MM.1S (cell line): ENCODE measurements around the gene RND3.

Experiments used
- DNase-seq: peaks from one replicate; pipeline ENCODE4 v3.0.0-alpha.2; 2015
- H2AFZ ChIP-seq: fragments of 300-600 bp; sonication (generic); 2 replicates; pipeline ENCODE4 v1.6.0; 2016; ENCODE audit warnings: antibody characterized with exemption, low read length
- H3F3A ChIP-seq: fragments of 300-600 bp; sonication (generic); 2 replicates; pipeline ENCODE4 v1.6.1; 2016; ENCODE audit warnings: mild to moderate bottlenecking, antibody characterized with exemption, low read length, moderate library complexity, mixed read lengths; ENCODE audit not compliant: insufficient read depth
- H3K27ac ChIP-seq: fragments of 300-600 bp; sonication (generic); 2 replicates; pipeline ENCODE4 v1.5.1; 2016; ENCODE audit warnings: mild to moderate bottlenecking, low read length
- H3K27me3 ChIP-seq: fragments of 300-600 bp; sonication (generic); replicated peaks from 2 replicates; pipeline ENCODE4 v1.6.0; 2016; ENCODE audit warnings: low read length; ENCODE audit not compliant: insufficient read depth
- H3K36me3 ChIP-seq: fragments of 300-600 bp; sonication (generic); replicated peaks from 2 replicates; pipeline ENCODE4 v1.6.1; 2016; ENCODE audit warnings: mild to moderate bottlenecking, low read length, mixed read lengths; ENCODE audit not compliant: insufficient read depth
- H3K4me1 ChIP-seq: fragments of 300-600 bp; sonication (generic); 2 replicates; pipeline ENCODE4 v1.6.1; 2016; ENCODE audit warnings: low read length, mixed read lengths
- H3K4me2 ChIP-seq: fragments of 300-600 bp; sonication (generic); 2 replicates; pipeline ENCODE4 v1.6.0; 2016; ENCODE audit warnings: low read depth, low read length
- H3K4me3 ChIP-seq: fragments of 300-600 bp; sonication (generic); 2 replicates; pipeline ENCODE4 v1.5.1; 2016; ENCODE audit warnings: low read length, mixed read lengths
- H3K79me2 ChIP-seq: fragments of 300-600 bp; sonication (generic); 2 replicates; pipeline ENCODE4 v1.6.1; 2016; ENCODE audit warnings: mixed run types, low read length, mixed read lengths
- H3K9ac ChIP-seq: fragments of 300-600 bp; sonication (generic); 2 replicates; pipeline ENCODE4 v1.6.1; 2016; ENCODE audit warnings: low read length, mixed read lengths
- H3K9me2 ChIP-seq: fragments of 300-600 bp; sonication (generic); replicated peaks from 2 replicates; pipeline ENCODE4 v1.6.1; 2016; ENCODE audit warnings: mild to moderate bottlenecking, low read length, mixed read lengths; ENCODE audit not compliant: insufficient read depth
- H3K9me3 ChIP-seq: fragments of 300-600 bp; sonication (generic); replicated peaks from 2 replicates; pipeline ENCODE4 v1.6.1; 2016; ENCODE audit warnings: mild to moderate bottlenecking, low read length, mixed read lengths; ENCODE audit not compliant: insufficient read depth
- H4K20me1 ChIP-seq: fragments of 300-600 bp; sonication (generic); 2 replicates; pipeline ENCODE4 v1.6.1; 2016; ENCODE audit warnings: mild to moderate bottlenecking, low read length, moderate library complexity, mixed read lengths; ENCODE audit not compliant: insufficient read depth
- CTCF ChIP-seq: fragments of 300-600 bp; sonication (generic); IDR thresholded peaks from 2 replicates; pipeline ENCODE4 v1.5.1; 2016; ENCODE audit warnings: antibody characterized with exemption, low read length, mixed read lengths
- EZH2 ChIP-seq: fragments of 300-600 bp; sonication (generic); optimal IDR thresholded peaks from 2 replicates; pipeline ENCODE3; 2017; ENCODE audit warnings: low read depth, mild to moderate bottlenecking, antibody characterized with exemption, low read length, mixed read lengths
- EZH2phosphoT487 ChIP-seq: fragments of 300-600 bp; sonication (generic); IDR thresholded peaks from 2 replicates; pipeline ENCODE4 v1.6.1; 2018; ENCODE audit warnings: antibody characterized with exemption, low read length

Gene RND3

GRCh38 chr2:150522269-150522668, 34.8 kb upstream of the RND3 start:
- Histone ChIP-seq H3K9me2 (no peaks in the 10 kb centered on the region), H3K4me3 (no peak overlapping the region), H3K79me2 (no peaks in the 10 kb centered on the region), H3K36me3 (no peaks in the 10 kb centered on the region), H3K9me3 (no peaks in the 10 kb centered on the region), H3K27me3 (no peaks in the 10 kb centered on the region), H3K4me1 (no peaks in the 10 kb centered on the region), H3K27ac (no peak overlapping the region), H2AFZ (no peak overlapping the region), H3K9ac (no peak overlapping the region), H4K20me1 (no peaks in the 10 kb centered on the region), H3F3A (no peaks in the 10 kb centered on the region), H3K4me2 (no peak overlapping the region)
- TF ChIP-seq EZH2phosphoT487 (no peak), EZH2 (no peak), CTCF (no peak)
- DNase-seq, result no peak

DNA sequence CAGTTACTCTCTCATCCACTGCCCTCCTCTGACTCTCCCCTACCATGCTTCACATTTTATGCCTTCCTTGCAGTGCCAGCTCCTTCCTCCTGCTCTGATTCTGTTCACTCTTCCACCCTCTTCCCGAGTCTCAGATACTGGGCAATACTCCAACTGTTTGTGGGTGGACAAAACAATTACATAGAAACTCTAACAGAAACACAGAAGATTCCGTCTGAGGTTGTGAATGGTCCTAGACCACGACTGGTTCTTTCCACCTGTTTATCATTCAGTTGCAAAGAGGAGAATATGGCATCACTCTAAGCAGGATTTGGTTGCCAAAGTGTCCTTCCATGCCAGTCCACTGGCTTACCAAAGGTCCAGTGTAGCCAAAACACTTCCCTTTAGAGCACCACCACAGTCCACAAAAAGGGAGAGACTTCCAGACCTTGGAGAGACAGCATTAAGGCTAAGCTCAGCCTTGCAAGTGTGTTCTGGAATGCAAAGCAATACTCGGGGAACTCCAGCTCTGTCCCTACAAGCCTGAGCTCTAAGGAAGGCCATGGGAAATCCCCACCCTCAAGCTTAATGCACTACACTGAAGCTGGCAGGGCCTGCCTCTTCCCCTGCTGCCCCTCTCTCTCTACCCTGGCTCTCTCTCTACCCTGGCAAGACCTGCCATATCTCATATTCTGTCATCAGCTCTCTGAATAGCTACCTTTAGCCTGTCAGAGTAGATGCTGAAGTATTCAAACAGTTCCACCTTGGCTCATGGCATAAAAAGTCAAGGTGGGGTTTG, 33.6 kb upstream of the RND3 start:
- no peaks in the 10 kb centered on the region for H4K20me1 ChIP-seq
- no peak overlapping the region for H3K4me2 ChIP-seq
- no peaks in the 10 kb centered on the region for H3K79me2 ChIP-seq
- no peak overlapping the region for H2AFZ ChIP-seq
- TF ChIP-seq EZH2, result no peak
- no peak for TF ChIP-seq EZH2phosphoT487
- no peak for TF ChIP-seq CTCF
- no peaks in the 10 kb centered on the region for H3K4me1 ChIP-seq
- DNase-seq, result no peak
- H3K9me3 ChIP-seq, result no peaks in the 10 kb centered on the region
- no peak overlapping the region for H3K27ac ChIP-seq
- H3K9me2 ChIP-seq, result no peaks in the 10 kb centered on the region
- H3K9ac ChIP-seq, result no peak overlapping the region
- no peaks in the 10 kb centered on the region for H3K36me3 ChIP-seq
- no peaks in the 10 kb centered on the region for H3F3A ChIP-seq
- H3K27me3 ChIP-seq, result no peaks in the 10 kb centered on the region
- H3K4me3 ChIP-seq, result no peak overlapping the region

GRCh38 chr2:150520033-150520432, 32.6 kb upstream of the RND3 start:
- Histone ChIP-seq H3K4me3 (no peak overlapping the region), H4K20me1 (no peaks in the 10 kb centered on the region), H3K36me3 (no peaks in the 10 kb centered on the region), H3K9ac (no peak overlapping the region), H3K9me3 (no peaks in the 10 kb centered on the region), H3K4me1 (no peaks in the 10 kb centered on the region), H3F3A (no peaks in the 10 kb centered on the region), H3K27ac (no peak overlapping the region), H3K9me2 (no peaks in the 10 kb centered on the region), H3K4me2 (no peak overlapping the region), H3K27me3 (no peaks in the 10 kb centered on the region), H3K79me2 (no peaks in the 10 kb centered on the region), H2AFZ (no peak overlapping the region)
- DNase-seq, result no peak
- TF ChIP-seq EZH2, result no peak
- no peak for TF ChIP-seq EZH2phosphoT487
- TF ChIP-seq CTCF, result no peak
